D721Med (cell line): ENCODE data around the gene ABCB7.
A peak's percentile ranks its signal among the peaks of the same experiment; 100 is the strongest.

ENCODE experiments used
- DNase-seq: peaks from one replicate; pipeline ENCODE4 v3.0.0; 2011; ENCODE audit warnings: low spot score; ENCODE audit not compliant: insufficient read length
- FAIRE-seq: peaks from 2 replicates; lab custom pipeline; 2011; peaks lifted over from hg19 to GRCh38; lab: Jason Lieb, UNC
- CTCF ChIP-seq: IDR thresholded peaks from 2 replicates; pipeline ENCODE4 v1.5.1; 2012; ENCODE audit warnings: mild to moderate bottlenecking, control low read depth; ENCODE audit not compliant: insufficient read depth; ENCODE audit errors: missing control alignments

Gene ABCB7

DNA sequence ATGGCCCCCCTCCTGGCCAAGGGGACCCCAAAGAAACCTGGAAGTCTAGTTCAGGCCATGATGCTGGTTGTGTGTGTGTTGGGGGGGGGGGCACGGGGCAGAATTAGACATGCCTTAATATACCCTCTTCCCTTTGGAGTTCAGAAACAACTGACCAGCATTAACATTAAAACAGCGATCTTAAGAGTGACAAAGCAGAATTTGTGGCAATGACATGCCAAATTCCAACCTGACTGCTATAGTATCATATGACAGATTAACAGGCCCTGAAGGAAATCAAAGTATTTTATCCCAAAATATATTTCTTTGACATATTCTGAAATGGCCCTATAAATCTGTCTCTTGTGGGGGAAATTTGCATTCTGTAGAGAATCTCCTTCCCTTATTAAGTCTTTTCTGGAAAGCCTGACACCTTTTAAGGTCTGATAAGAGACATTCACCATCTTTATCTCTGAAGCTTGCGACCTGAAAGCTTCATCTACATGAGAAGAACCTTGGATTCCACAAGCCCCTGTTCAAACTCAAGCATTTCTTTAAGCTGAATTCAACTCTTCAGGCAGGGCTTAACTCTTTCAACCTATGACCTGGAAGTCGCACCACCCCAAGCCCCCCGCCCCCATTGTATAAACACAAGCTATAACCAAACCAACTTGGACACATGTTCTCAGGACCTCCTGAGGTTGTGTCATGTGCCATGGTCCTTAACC, 40.2 kb downstream of the ABCB7 start:
- TF ChIP-seq CTCF = no peak
- no peak for FAIRE-seq
- no peak for DNase-seq

GRCh38 chrX:75114638-75115037, 41.4 kb downstream of the ABCB7 start:
- no peak for DNase-seq
- no peak for FAIRE-seq
- TF ChIP-seq CTCF = no peak

DNA sequence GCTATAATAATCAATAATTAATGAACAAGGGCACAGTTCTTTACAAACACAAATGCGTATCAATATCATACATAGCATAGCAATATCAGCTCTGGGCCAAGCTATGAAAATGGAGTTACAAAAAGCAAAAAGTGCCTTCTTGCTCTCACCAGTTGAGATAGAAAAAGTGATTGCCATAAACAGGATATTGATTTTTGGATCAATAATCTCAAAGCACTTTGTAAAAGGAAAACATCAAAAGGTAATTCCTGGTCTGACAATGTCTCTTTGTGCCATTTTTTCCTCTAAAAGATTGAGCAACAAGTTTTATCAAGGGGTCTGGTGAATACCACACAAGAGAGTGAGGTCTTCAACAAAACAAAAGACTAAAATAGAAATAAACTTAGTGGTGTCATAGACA, 42.4 kb downstream of the ABCB7 start:
- FAIRE-seq (peak; percentile 63), DNase-seq (no peak)
- no peak for TF ChIP-seq CTCF

DNA sequence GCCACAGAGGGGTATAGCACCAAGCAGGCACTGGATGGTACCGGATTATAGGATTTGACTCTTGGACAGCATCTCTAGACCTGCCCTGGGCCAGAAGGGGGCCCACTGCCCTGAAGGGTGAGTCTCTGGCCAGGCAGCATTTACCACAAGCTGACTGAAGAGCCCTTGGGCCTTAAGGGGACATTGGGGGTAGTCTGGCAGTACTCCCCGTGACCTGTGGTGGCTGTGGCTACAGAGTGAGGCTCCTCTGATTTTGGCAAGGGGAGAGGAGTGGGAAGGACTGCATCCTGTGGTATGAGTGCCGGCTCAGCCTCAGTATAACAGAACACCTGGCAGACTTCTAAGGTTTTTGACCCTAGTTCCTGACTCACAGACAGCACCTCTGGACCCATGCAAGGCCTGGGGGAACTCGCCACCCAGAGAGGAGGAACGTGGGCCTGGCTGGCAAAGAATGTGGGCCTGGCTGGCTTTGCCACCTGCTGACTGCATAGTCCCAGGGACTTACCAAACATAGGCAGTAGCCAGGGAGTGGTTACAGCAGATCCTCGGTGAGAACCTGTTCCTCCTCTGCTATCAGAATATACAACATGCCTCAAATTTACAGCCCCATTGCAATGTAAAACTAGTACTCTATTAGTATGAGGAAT, 48.1 kb downstream of the ABCB7 start:
- TF ChIP-seq CTCF = no peak
- FAIRE-seq = no peak
- no peak for DNase-seq

GRCh38 chrX:75106772-75107171, 49.3 kb downstream of the ABCB7 start:
- DNase-seq = no peak
- no peak for FAIRE-seq
- no peak for TF ChIP-seq CTCF

- FAIRE-seq = no peak
- no peak for TF ChIP-seq CTCF
- DNase-seq = no peak
Measured at GRCh38 chrX:75096331-75096730, 59.8 kb downstream of the ABCB7 start.

- FAIRE-seq = no peak
- TF ChIP-seq CTCF = no peak
- no peak for DNase-seq
Measured at GRCh38 chrX:75086731-75087195, 69.3 kb downstream of the ABCB7 start.
